Measurements from ENCODE around the gene MCRIP1.
A peak's percentile ranks its signal among the peaks of the same experiment; 100 is the strongest.

MCRIP1 gene

DNA sequence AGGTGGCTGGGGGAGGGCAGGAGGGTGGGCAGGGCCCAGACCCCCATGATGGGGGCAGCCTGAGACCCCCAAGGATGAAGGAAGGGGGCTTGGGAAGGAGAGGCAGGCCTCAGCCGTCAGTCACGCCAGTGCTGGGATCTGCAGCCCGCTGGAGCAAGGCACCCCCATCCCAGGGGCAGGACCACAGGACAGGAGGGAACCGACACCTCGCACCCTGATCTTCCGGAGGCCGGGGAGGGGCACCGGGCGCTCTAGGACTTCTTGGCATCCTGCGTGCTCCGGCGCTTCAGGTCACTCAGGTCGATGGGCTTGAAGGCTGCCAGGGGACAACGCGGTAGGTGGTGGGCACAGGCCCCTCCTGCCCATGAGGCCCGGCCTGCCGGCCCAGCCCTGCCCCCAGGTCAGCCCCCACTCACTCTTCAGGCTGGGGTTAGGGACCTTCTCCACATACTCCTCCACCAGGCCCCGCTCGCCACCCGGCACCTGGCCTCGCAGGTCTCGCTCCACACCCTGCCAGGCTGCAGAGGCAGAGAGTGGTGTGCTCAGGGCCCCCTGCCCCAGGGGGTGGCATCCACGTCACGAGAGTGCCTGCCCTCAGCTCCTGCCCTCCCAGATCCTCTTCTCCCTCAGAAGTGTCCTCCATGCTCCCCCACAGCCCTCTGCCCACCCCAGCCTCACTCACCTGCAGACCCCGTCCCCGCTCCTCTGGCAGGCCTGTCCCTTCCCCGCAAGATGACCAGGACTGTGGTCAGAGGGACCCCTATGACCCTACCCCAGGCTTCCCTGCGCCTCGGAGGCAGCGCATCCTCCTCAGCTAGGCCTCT lies 9.9 kb downstream of the MCRIP1 start:
- TF ChIP-seq, protein P1, sequence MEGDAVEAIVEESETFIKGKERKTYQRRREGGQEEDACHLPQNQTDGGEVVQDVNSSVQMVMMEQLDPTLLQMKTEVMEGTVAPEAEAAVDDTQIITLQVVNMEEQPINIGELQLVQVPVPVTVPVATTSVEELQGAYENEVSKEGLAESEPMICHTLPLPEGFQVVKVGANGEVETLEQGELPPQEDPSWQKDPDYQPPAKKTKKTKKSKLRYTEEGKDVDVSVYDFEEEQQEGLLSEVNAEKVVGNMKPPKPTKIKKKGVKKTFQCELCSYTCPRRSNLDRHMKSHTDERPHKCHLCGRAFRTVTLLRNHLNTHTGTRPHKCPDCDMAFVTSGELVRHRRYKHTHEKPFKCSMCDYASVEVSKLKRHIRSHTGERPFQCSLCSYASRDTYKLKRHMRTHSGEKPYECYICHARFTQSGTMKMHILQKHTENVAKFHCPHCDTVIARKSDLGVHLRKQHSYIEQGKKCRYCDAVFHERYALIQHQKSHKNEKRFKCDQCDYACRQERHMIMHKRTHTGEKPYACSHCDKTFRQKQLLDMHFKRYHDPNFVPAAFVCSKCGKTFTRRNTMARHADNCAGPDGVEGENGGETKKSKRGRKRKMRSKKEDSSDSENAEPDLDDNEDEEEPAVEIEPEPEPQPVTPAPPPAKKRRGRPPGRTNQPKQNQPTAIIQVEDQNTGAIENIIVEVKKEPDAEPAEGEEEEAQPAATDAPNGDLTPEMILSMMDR (IDR thresholded peaks at IDR 0.05) = no peak
- Histone ChIP-seq H3K27ac (no peak overlapping the region), H3K4me3 (no peak overlapping the region)
- no peak for DNase-seq (ENCODE audit: low spot score)

DNA sequence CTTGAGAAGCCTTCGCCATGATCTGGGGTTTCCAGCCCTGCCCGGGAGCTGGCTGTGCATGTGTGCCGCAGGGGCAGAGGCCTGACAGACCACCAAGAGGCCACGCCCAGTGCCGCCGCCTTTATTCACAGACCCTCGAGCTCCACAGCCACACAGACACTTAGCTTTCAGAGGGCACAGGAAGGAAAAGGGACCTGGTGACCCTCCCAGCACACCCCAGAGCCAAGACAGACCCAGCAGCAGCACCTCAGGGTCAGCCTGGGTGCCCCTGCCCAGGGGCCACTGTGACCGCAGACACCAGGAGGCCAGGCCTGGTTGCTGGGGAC lies 10.8 kb downstream of the MCRIP1 start:
- DNase-seq (ENCODE audit: low spot score) = no peak
- TF ChIP-seq, protein P1 (IDR thresholded peaks at IDR 0.05) = no peak
- no peak overlapping the region for H3K4me3 ChIP-seq
- H3K27ac ChIP-seq = peak overlapping the region in 1 of 2 donors; percentile 66

DNA sequence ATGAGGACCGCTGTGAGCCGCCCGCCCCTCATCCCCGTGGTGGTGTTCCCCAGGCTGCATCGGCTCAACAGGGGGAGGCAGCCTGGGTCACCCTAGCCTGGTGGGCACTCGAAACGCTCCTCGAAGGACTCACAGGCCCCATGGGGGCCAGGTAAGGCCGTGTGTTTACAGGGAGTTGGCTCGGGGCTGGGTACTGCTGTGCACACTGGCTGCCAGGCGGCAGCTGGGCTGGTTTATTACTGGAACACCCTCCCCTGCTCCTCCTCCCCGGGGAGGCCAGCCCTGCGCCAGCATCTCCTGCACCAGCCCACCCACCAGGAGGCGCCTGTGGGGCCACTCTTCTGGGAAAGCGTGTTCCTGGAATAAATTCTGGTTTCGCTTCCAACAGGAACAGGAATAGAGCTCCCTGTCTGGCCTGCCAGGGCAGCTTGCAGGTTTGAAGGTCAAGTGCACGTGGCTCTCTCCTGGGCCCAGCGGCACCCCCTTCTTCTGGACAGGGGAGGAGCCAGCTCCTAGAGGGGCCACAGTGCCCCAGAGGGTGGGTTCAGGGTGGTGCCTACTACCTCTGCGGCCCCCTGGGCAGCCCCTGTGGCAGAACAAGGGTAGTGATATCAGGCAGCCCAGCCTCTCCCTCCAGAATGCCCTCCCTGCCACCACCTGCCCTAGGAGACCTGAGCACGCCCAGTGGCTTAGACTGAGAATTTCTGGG lies 11.3 kb downstream of the MCRIP1 start:
- no peak for DNase-seq (ENCODE audit: low spot score)
- Histone ChIP-seq H3K4me3 (peak overlapping the region; percentile 8), H3K27ac (peak overlapping the region in 1 of 2 donors; percentile 66)
- TF ChIP-seq, protein P1 (IDR thresholded peaks at IDR 0.05) = peak; percentile 28

DNA sequence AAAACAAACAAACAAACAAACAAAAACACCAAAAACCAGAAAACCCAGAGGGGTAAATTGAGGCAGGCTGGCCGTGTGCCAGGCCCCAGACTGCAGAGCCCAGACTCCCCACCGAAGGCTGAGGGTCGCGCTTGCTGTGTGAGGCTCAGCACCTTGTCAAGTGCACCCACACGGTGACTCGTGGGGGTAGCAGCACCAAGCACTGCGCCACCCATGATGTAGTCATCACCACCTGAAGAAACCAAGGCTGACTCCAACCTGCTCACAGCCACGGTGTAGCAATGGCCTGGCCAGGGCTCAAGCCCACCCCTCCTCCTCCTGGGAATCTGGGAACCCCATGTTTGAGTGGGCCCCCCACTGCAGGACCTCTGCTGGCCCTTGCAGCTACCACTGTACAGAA lies 11.9 kb downstream of the MCRIP1 start:
- TF ChIP-seq, protein P1 (IDR thresholded peaks at IDR 0.05) = no peak
- H3K27ac ChIP-seq = peak overlapping the region in 1 of 2 donors; percentile 66
- no peak overlapping the region for H3K4me3 ChIP-seq
- DNase-seq (ENCODE audit: low spot score) = no peak

DNA sequence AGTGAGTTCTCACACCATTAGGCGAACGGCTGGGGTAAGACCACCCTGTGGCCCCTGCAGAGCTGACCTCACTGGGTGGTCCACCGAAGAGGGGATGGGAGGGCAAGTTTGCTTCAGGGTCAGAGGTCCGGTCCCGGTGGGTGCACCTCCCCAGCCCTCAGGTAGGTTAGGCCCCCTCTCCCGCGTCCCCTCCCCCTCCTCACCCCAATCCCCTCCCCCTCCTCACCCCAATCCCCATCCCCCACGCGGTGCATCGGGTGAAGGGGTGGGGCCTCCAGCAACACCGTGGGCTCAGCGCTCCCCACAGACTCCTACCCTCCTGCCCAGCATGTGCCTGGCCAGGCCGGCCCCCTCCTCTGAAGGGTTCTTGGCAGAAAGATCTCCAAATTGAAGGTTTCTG lies 13.4 kb downstream of the MCRIP1 start:
- no peak overlapping the region for H3K27ac ChIP-seq
- no peak overlapping the region for H3K4me3 ChIP-seq
- TF ChIP-seq, protein P1 (IDR thresholded peaks at IDR 0.05) = no peak
- no peak for DNase-seq (ENCODE audit: low spot score)

DNA sequence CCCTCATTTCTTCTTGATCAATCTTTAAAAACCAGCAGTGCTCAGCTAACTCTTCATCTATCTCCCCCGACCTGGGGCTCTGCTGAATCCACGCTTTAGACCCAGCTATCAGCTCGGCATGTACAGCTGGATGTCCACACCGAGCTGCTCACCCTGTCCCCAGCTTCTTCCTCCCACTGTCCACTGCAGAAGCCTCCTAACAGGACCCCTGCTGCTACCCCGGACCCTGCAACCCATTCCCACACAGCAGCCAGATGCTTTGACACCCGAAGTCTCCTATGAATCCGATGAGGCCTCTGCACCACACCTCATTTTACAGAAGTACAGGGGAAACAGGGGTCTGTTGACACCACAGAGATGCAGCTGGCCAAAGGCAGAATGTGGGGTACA lies 15.3 kb downstream of the MCRIP1 start:
- no peak for DNase-seq (ENCODE audit: low spot score)
- TF ChIP-seq, protein P1 (IDR thresholded peaks at IDR 0.05) = no peak
- Histone ChIP-seq H3K4me3 (no peak overlapping the region), H3K27ac (no peak overlapping the region)

DNA sequence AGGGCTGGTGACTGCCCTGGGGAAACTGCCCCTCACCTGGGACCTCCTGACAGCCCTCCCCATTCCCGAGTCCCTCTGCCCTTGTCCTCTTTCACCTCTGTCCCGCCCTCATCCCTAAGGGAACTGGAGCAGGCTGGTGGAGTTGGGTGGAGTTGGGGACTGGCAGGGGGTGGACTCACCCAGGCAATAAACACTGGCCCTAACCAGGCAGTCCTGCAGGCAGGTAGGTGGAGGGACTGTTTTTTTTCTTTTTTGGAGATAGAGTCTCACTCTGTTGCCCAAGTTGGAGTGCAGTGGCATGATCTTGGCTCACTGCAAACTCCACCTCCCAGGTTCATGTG lies 17.5 kb downstream of the MCRIP1 start:
- no peak for DNase-seq (ENCODE audit: low spot score)
- no peak overlapping the region for H3K27ac ChIP-seq
- TF ChIP-seq, protein P1 (IDR thresholded peaks at IDR 0.05) = no peak
- no peak overlapping the region for H3K4me3 ChIP-seq
